Suprapubic skin (tissue), 4 donors: ENCODE measurements around the gene PACS1. TPM values are rescaled to one million over a fixed set of nuclear protein-coding genes. Genes with fewer than 3 reads are reported as not detected.

Experiments
- DNase-seq, 2 donors: peaks; one replicate each; pipeline ENCODE4 v3.0.0-alpha.2; 2019; ENCODE audit warnings: low spot score in 2 of 2
- H3K27ac ChIP-seq: fragments of 200-600 bp; sonication (generic); one replicate; pipeline ENCODE4 v1.5.1; 2019
- H3K27me3 ChIP-seq: fragments of 200-600 bp; sonication (generic); one replicate; pipeline ENCODE4 v1.5.1; 2019
- H3K36me3 ChIP-seq: fragments of 200-600 bp; sonication (generic); one replicate; pipeline ENCODE4 v1.5.1; 2019
- H3K4me1 ChIP-seq: fragments of 200-600 bp; sonication (generic); one replicate; pipeline ENCODE4 v1.5.1; 2019
- H3K4me3 ChIP-seq: fragments of 200-600 bp; sonication (generic); one replicate; pipeline ENCODE4 v1.5.1; 2019; ENCODE audit warnings: mild to moderate bottlenecking
- H3K9me3 ChIP-seq: fragments of 200-600 bp; sonication (generic); one replicate; pipeline ENCODE4 v1.5.1; 2019
- EP300 ChIP-seq: sonication (generic); formaldehyde crosslinking; IDR thresholded peaks from one replicate; pipeline ENCODE4 v1.6.1; 2017; ENCODE audit warnings: antibody characterized with exemption
- POLR2A ChIP-seq, 2 donors: fragments of 450-650 bp; IDR thresholded peaks; one replicate each; pipeline ENCODE4 v1.6.1; 2017; ENCODE audit warnings: antibody characterized with exemption in 2 of 2, mild to moderate bottlenecking in 2 of 2, moderate library complexity in 2 of 2
- POLR2AphosphoS5 ChIP-seq, 3 donors: sonication (generic); formaldehyde crosslinking; IDR thresholded peaks; one replicate each; pipeline ENCODE4 v1.6.1; 2017; ENCODE audit warnings: antibody characterized with exemption in 3 of 3
- WGBS: methylation state at CpG from one replicate; pipeline ENCODE4 v1.1.5; 2018; 5-methylcytosine and 5-hydroxymethylcytosine counted together
- total RNA-seq, 4 donors: library from RNA; depleted of rRNA; stranded (reverse); fragments of >200 nt; gene quantifications; one replicate each; pipeline ENCODE4 v1.1.0, GENCODE V29; 2016
- TF ChIP-seq, protein P1 (sequence below), 2 donors: fragments of 200-600 bp in 1 of 2; fragments of 450-650 bp in 1 of 2; sonication (generic) in 1 of 2; IDR thresholded peaks; one replicate each; pipeline ENCODE4 v1.5.1; 2016 to 2019; ENCODE audit warnings: antibody characterized with exemption in 2 of 2, mild to moderate bottlenecking in 1 of 2, moderate library complexity in 1 of 2

Gene PACS1
- total RNA-seq, 4 donors from 2014 or later: 30.5 to 78.6 (median 41.8) TPM

GRCh38 chr11:66207816-66208215 lies 137.7 kb downstream of the PACS1 start:
- WGBS: 76% methylated on average over 7 of the region's 7 CpGs
- peaks cover 20% of the 10 kb centered on the region for H3K36me3 ChIP-seq
- DNase-seq: peak in 1 of 2 donors; percentile 41
- H3K27me3 ChIP-seq: no peaks in the 10 kb centered on the region
- H3K27ac ChIP-seq: no peak overlapping the region
- H3K9me3 ChIP-seq: no peaks in the 10 kb centered on the region
- H3K4me1 ChIP-seq: no peaks in the 10 kb centered on the region
- H3K4me3 ChIP-seq: no peak overlapping the region
- TF ChIP-seq, protein P1, sequence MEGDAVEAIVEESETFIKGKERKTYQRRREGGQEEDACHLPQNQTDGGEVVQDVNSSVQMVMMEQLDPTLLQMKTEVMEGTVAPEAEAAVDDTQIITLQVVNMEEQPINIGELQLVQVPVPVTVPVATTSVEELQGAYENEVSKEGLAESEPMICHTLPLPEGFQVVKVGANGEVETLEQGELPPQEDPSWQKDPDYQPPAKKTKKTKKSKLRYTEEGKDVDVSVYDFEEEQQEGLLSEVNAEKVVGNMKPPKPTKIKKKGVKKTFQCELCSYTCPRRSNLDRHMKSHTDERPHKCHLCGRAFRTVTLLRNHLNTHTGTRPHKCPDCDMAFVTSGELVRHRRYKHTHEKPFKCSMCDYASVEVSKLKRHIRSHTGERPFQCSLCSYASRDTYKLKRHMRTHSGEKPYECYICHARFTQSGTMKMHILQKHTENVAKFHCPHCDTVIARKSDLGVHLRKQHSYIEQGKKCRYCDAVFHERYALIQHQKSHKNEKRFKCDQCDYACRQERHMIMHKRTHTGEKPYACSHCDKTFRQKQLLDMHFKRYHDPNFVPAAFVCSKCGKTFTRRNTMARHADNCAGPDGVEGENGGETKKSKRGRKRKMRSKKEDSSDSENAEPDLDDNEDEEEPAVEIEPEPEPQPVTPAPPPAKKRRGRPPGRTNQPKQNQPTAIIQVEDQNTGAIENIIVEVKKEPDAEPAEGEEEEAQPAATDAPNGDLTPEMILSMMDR (IDR thresholded peaks at IDR 0.05): no peak
- TF ChIP-seq POLR2AphosphoS5 (IDR thresholded peaks at IDR 0.05) (no peak), POLR2A (IDR thresholded peaks at IDR 0.05) (no peak)

DNA sequence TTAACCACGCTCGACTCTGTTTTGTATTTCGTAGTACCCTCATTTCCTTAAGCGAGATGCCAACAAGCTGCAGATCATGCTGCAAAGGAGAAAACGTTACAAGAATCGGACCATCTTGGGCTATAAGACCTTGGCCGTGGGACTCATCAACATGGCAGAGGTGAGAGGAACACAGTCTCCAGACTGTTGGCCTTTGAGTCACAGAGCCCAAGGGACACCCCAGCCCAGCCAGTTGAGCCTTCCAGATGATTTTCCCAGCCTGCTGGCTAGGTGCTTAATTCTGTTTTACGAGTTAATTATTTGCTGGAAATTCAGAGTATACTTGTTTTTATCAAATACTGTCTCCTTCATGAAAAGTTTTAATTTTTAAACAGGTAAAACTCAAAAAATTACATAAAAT lies 141.0 kb downstream of the PACS1 start:
- no peaks in the 10 kb centered on the region for H3K27me3 ChIP-seq
- 90% methylated on average over 8 of the region's 8 CpGs for WGBS
- DNase-seq: peak; percentile 5 to 13
- H3K27ac ChIP-seq: no peak overlapping the region
- H3K4me3 ChIP-seq: no peak overlapping the region
- no peaks in the 10 kb centered on the region for H3K4me1 ChIP-seq
- H3K9me3 ChIP-seq: no peaks in the 10 kb centered on the region
- no peak for TF ChIP-seq POLR2AphosphoS5 (IDR thresholded peaks at IDR 0.05)
- no peak for TF ChIP-seq POLR2A (IDR thresholded peaks at IDR 0.05)
- TF ChIP-seq, protein P1 (IDR thresholded peaks at IDR 0.05): no peak
- TF ChIP-seq EP300: no peak
- peaks cover 32% of the 10 kb centered on the region for H3K36me3 ChIP-seq

- no peaks in the 10 kb centered on the region for H3K9me3 ChIP-seq
- no peak overlapping the region for H3K27ac ChIP-seq
- DNase-seq: peak in 1 of 2 donors; percentile 22
- WGBS: 95% methylated on average over 6 of the region's 6 CpGs
- H3K4me3 ChIP-seq: no peak overlapping the region
- peaks cover 69% of the 10 kb centered on the region for H3K36me3 ChIP-seq
- TF ChIP-seq EP300 (no peak), POLR2AphosphoS5 (IDR thresholded peaks at IDR 0.05) (no peak), POLR2A (IDR thresholded peaks at IDR 0.05) (no peak)
- TF ChIP-seq, protein P1 (IDR thresholded peaks at IDR 0.05): no peak
- no peaks in the 10 kb centered on the region for H3K27me3 ChIP-seq
- H3K4me1 ChIP-seq: no peaks in the 10 kb centered on the region
Observed at GRCh38 chr11:66216911-66217310, 146.8 kb downstream of the PACS1 start.

GRCh38 chr11:66218036-66218435 lies 148.0 kb downstream of the PACS1 start:
- TF ChIP-seq, protein P1 (IDR thresholded peaks at IDR 0.05): no peak
- TF ChIP-seq EP300 (no peak), POLR2AphosphoS5 (IDR thresholded peaks at IDR 0.05) (no peak), POLR2A (IDR thresholded peaks at IDR 0.05) (no peak)
- no peaks in the 10 kb centered on the region for H3K9me3 ChIP-seq
- no peaks in the 10 kb centered on the region for H3K27me3 ChIP-seq
- peaks cover 63% of the 10 kb centered on the region for H3K36me3 ChIP-seq
- no peaks in the 10 kb centered on the region for H3K4me1 ChIP-seq
- H3K27ac ChIP-seq: no peak overlapping the region
- H3K4me3 ChIP-seq: no peak overlapping the region
- 83% methylated on average over 6 of the region's 6 CpGs for WGBS
- DNase-seq: peak in 1 of 2 donors; percentile 41

DNA sequence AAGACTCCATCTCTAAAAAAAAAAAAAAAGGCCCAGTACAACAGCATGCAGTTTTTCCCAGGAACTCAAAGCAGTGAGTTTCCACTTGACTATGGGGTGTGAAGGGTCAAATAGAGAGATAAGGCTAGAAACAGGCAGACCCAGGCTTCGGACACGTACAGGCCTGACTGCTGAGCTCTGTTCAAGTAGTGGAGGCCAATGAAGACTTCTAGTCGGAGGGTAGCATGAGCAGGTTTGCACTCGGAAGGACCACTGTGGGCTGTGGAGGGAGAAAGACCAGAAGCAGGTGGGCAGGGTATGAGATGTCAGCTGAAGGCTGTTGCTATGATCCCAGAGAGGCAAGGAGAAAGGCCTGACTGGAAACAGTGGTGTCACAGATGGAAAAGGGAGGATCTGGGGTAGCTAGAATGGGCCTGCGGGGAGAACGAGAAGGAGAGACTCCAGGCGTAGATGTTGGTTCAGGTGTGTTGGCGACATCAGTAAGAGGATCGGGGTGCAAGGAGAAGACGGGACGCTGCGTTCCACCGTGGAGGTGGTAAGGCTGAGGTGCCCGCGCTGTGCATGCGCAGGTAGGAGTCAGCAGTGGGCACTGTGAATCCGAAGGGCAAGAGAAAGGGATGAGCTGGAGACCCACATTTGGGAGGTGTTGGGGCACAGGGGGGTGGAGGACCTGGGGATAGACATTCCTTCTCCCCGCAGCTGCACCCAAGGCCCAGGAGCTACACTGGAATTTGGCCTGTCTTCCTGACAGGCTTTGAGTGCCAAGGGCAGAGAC lies 149.0 kb downstream of the PACS1 start:
- Histone ChIP-seq H3K27ac (no peak overlapping the region), H3K27me3 (no peaks in the 10 kb centered on the region), H3K36me3 (peaks cover 60% of the 10 kb centered on the region), H3K4me1 (no peaks in the 10 kb centered on the region), H3K9me3 (no peaks in the 10 kb centered on the region), H3K4me3 (no peak overlapping the region)
- DNase-seq: peak in 1 of 2 donors; percentile 39
- WGBS: 96% methylated on average over 18 of the region's 18 CpGs
- no peak for TF ChIP-seq EP300
- no peak for TF ChIP-seq POLR2A (IDR thresholded peaks at IDR 0.05)
- TF ChIP-seq, protein P1 (IDR thresholded peaks at IDR 0.05): no peak
- TF ChIP-seq POLR2AphosphoS5 (IDR thresholded peaks at IDR 0.05): no peak
